ENCODE results near the gene RAPGEF2.

The RAPGEF2 gene

DNA sequence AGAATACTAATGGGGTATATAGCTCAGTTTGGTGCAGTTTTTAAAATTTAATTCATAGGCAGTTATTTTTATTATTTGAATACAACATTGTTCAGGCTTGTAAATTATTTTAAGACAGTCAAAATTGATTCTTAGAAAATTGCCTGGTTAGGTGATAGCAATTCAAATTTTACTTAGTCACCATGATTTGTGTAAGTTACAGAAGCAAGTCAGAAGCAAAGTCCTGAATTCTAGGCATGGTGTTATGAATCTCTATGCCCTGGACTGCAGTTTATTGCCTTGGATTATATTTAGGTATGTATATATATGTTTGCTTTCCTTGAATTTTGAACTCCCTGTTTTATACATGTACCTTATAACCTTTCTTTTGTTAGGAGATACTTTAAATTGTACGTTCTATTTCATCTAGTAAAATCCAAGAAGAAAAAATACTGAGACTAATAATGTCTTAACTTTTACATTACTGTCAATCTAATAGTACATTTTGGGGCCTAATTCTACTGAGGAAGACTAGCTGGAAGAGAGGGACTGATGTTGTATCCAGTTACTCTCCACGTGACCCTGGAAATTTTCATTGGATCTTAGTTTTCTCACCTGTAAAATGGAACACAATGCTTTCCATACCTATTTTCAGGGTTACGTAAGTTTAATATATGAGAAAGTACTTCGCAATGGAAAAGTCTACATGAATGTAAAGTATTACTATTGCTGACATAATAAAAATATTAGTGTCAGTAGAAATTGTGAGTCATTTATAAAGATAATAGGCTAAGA lies 25.1 kb downstream of the RAPGEF2 start:
- no peak for ATAC-seq
- TF ChIP-seq SNAI2 (CRISPR knock-in tag; IDR thresholded peaks at IDR 0.05) (no peak), TOX (CRISPR knock-in tag; IDR thresholded peaks at IDR 0.05; ENCODE audit: borderline replicate concordance) (no peak), ZNF70 (CRISPR knock-in tag; IDR thresholded peaks at IDR 0.05) (no peak), ZNF8 (CRISPR knock-in tag; IDR thresholded peaks at IDR 0.05) (no peak), BACH2 (CRISPR knock-in tag; IDR thresholded peaks at IDR 0.05; ENCODE audit: borderline replicate concordance) (no peak), ZNF565 (CRISPR knock-in tag; conservative IDR thresholded peaks at IDR 0.05; ENCODE audit: low read depth) (no peak), ARNTL (CRISPR knock-in tag; IDR thresholded peaks at IDR 0.05; ENCODE audit: borderline replicate concordance, low read depth) (no peak), ZFP3 (CRISPR knock-in tag; IDR thresholded peaks at IDR 0.05) (no peak), ISL1 (CRISPR knock-in tag; IDR thresholded peaks at IDR 0.05) (no peak), TCF4 (CRISPR knock-in tag; IDR thresholded peaks at IDR 0.05; ENCODE audit: borderline replicate concordance) (no peak), CSDC2 (CRISPR knock-in tag; IDR thresholded peaks at IDR 0.05) (no peak), ZC3H10 (CRISPR knock-in tag; IDR thresholded peaks at IDR 0.05) (no peak)
- TF ChIP-seq, protein P1, sequence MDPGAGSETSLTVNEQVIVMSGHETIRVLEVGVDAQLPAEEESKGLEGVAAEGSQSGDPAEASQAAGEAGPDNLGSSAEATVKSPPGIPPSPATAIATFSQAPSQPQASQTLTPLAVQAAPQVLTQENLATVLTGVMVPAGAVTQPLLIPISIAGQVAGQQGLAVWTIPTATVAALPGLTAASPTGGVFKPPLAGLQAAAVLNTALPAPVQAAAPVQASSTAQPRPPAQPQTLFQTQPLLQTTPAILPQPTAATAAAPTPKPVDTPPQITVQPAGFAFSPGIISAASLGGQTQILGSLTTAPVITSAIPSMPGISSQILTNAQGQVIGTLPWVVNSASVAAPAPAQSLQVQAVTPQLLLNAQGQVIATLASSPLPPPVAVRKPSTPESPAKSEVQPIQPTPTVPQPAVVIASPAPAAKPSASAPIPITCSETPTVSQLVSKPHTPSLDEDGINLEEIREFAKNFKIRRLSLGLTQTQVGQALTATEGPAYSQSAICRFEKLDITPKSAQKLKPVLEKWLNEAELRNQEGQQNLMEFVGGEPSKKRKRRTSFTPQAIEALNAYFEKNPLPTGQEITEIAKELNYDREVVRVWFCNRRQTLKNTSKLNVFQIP (CRISPR knock-in tag; IDR thresholded peaks at IDR 0.05; ENCODE audit: borderline replicate concordance, low read depth): no peak
- TF ChIP-seq, protein P2, sequence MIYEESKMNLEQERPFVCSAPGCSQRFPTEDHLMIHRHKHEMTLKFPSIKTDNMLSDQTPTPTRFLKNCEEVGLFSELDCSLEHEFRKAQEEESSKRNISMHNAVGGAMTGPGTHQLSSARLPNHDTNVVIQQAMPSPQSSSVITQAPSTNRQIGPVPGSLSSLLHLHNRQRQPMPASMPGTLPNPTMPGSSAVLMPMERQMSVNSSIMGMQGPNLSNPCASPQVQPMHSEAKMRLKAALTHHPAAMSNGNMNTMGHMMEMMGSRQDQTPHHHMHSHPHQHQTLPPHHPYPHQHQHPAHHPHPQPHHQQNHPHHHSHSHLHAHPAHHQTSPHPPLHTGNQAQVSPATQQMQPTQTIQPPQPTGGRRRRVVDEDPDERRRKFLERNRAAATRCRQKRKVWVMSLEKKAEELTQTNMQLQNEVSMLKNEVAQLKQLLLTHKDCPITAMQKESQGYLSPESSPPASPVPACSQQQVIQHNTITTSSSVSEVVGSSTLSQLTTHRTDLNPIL (CRISPR knock-in tag; IDR thresholded peaks at IDR 0.05; ENCODE audit: low read depth): no peak
- TF ChIP-seq, protein P3, sequence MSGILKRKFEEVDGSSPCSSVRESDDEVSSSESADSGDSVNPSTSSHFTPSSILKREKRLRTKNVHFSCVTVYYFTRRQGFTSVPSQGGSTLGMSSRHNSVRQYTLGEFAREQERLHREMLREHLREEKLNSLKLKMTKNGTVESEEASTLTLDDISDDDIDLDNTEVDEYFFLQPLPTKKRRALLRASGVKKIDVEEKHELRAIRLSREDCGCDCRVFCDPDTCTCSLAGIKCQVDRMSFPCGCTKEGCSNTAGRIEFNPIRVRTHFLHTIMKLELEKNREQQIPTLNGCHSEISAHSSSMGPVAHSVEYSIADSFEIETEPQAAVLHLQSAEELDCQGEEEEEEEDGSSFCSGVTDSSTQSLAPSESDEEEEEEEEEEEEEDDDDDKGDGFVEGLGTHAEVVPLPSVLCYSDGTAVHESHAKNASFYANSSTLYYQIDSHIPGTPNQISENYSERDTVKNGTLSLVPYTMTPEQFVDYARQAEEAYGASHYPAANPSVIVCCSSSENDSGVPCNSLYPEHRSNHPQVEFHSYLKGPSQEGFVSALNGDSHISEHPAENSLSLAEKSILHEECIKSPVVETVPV (CRISPR knock-in tag; IDR thresholded peaks at IDR 0.05): no peak
- TF ChIP-seq, protein P4, sequence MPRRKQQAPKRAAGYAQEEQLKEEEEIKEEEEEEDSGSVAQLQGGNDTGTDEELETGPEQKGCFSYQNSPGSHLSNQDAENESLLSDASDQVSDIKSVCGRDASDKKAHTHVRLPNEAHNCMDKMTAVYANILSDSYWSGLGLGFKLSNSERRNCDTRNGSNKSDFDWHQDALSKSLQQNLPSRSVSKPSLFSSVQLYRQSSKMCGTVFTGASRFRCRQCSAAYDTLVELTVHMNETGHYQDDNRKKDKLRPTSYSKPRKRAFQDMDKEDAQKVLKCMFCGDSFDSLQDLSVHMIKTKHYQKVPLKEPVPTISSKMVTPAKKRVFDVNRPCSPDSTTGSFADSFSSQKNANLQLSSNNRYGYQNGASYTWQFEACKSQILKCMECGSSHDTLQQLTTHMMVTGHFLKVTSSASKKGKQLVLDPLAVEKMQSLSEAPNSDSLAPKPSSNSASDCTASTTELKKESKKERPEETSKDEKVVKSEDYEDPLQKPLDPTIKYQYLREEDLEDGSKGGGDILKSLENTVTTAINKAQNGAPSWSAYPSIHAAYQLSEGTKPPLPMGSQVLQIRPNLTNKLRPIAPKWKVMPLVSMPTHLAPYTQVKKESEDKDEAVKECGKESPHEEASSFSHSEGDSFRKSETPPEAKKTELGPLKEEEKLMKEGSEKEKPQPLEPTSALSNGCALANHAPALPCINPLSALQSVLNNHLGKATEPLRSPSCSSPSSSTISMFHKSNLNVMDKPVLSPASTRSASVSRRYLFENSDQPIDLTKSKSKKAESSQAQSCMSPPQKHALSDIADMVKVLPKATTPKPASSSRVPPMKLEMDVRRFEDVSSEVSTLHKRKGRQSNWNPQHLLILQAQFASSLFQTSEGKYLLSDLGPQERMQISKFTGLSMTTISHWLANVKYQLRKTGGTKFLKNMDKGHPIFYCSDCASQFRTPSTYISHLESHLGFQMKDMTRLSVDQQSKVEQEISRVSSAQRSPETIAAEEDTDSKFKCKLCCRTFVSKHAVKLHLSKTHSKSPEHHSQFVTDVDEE (CRISPR knock-in tag; IDR thresholded peaks at IDR 0.05): no peak

DNA sequence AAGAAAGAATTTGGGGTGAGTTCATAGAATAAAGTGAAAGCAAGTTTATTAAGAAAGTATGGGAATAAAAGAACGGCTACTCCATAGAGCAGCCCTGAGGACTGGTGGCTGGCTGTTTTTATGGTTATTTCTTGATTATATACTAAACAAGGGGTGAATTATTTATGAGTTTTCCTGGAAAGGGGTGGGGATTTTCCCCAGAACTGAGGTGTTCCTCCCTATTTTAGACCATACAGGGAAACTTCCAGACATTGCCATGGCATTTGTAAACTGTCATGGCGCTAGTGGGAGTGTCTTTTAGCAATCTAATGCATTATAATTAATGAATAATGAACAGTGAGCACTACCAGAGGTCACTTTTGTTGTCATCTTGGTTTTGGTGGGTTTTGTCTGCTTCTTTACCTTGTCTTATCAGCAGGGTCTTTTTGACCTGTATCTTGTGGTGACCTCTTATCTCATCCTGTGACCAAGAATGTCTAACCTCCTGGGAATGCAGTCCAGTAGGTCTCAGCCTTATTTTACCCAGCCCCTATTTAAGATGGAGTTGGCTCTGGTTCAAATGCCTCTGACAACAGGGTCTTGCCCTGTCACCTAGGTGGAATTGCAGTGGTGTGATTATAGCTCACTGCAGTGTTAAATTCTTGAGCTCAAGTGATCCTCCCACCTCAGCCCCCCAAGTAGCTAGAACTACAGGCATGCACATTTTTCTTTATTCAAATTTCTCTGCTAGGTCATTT lies 27.1 kb downstream of the RAPGEF2 start:
- no peak for ATAC-seq
- no peak for TF ChIP-seq RARB (CRISPR knock-in tag; IDR thresholded peaks at IDR 0.05)
- TF ChIP-seq, protein P1 (CRISPR knock-in tag; IDR thresholded peaks at IDR 0.05; ENCODE audit: borderline replicate concordance, low read depth): no peak
- no peak for TF ChIP-seq ZFP30 (CRISPR knock-in tag; IDR thresholded peaks at IDR 0.05)
- no peak for TF ChIP-seq ARNTL (CRISPR knock-in tag; IDR thresholded peaks at IDR 0.05; ENCODE audit: borderline replicate concordance, low read depth)
- TF ChIP-seq, protein P5, sequence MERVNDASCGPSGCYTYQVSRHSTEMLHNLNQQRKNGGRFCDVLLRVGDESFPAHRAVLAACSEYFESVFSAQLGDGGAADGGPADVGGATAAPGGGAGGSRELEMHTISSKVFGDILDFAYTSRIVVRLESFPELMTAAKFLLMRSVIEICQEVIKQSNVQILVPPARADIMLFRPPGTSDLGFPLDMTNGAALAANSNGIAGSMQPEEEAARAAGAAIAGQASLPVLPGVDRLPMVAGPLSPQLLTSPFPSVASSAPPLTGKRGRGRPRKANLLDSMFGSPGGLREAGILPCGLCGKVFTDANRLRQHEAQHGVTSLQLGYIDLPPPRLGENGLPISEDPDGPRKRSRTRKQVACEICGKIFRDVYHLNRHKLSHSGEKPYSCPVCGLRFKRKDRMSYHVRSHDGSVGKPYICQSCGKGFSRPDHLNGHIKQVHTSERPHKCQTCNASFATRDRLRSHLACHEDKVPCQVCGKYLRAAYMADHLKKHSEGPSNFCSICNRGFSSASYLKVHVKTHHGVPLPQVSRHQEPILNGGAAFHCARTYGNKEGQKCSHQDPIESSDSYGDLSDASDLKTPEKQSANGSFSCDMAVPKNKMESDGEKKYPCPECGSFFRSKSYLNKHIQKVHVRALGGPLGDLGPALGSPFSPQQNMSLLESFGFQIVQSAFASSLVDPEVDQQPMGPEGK (CRISPR knock-in tag; IDR thresholded peaks at IDR 0.05; ENCODE audit: borderline replicate concordance): no peak
- TF ChIP-seq ISL1 (CRISPR knock-in tag; IDR thresholded peaks at IDR 0.05): no peak
- no peak for TF ChIP-seq ZC3H10 (CRISPR knock-in tag; IDR thresholded peaks at IDR 0.05)
- TF ChIP-seq, protein P3 (CRISPR knock-in tag; IDR thresholded peaks at IDR 0.05): no peak
- TF ChIP-seq ZFP3 (CRISPR knock-in tag; IDR thresholded peaks at IDR 0.05): no peak
- no peak for TF ChIP-seq ESRRG (CRISPR knock-in tag; IDR thresholded peaks at IDR 0.05)
- TF ChIP-seq GLIS3 (CRISPR knock-in tag; IDR thresholded peaks at IDR 0.05): no peak
- TF ChIP-seq ZNF8 (CRISPR knock-in tag; IDR thresholded peaks at IDR 0.05): no peak
- TF ChIP-seq, protein P4 (CRISPR knock-in tag; IDR thresholded peaks at IDR 0.05): no peak
- TF ChIP-seq PPARA (CRISPR knock-in tag; IDR thresholded peaks at IDR 0.05; ENCODE audit: borderline replicate concordance): no peak
- no peak for TF ChIP-seq CSDC2 (CRISPR knock-in tag; IDR thresholded peaks at IDR 0.05)
